K562 (cell line): ENCODE results near the gene NAT9. TPM values are rescaled to one million over a fixed set of nuclear protein-coding genes. Genes with fewer than 3 reads are reported as not detected.

ENCODE experiments used
- ATAC-seq: fragments of 200-7000 bp; cut with Tn5 transposase; 3 replicates; pipeline ENCODE4 v1.9.1; 2020; ENCODE audit warnings: moderate library complexity
- BruUV-seq: library from RNA; stranded (reverse); fragments of 400-500 nt; replicated peaks from 2 replicates; lab custom pipeline; 2021; lab: Mats Ljungman, UMichigan
- CTCF ChIA-PET: fragments of 300-600 bp; formaldehyde crosslinking; extraction: SDS; loops from one replicate; lab custom pipeline; 2021; ENCODE audit warnings: low intra/inter-chr PET ratio; lab: Yijun Ruan, JAX
- POLR2A ChIA-PET: fragments of 300-600, 350-650 bp; sonication (Branson Sonifier 250); formaldehyde crosslinking; extraction: SDS; loops from one replicate; lab custom pipeline; 2021; ENCODE audit warnings: antibody characterized with exemption, inconsistent platforms; lab: Yijun Ruan, JAX
- DNase-seq, 4 experiments: peaks; one replicate each; pipeline versions ENCODE4 v3.0.0 to v3.0.0-alpha.2; 2011 to 2018; ENCODE audit warnings: low spot score in 3 of 4, mixed read lengths in 3 of 4; ENCODE audit errors: extremely low read depth in 1 of 4
- FAIRE-seq: peaks from 2 replicates; lab custom pipeline; 2011; peaks lifted over from hg19 to GRCh38; lab: Jason Lieb, UNC
- H2AFZ ChIP-seq: 2 replicates; pipeline ENCODE4 v1.6.0; 2011; ENCODE audit warnings: low read depth, low read length, control low read depth, inconsistent platforms
- H3K27ac ChIP-seq: fragments of 200-600 bp; 3 replicates; pipeline ENCODE4 v1.8.0; 2011; ENCODE audit warnings: low read depth, mild to moderate bottlenecking, control low read depth, inconsistent platforms, low read length, moderate library complexity, mixed read lengths; ENCODE audit errors: extremely low read depth
- H3K27me3 ChIP-seq, 2 experiments: fragments of 300-600 bp in 1 of 2; 2 replicates in 1 of 2; 3 replicates in 1 of 2; pipeline versions ENCODE4 v1.6.0 to v1.8.0; 2011; ENCODE audit warnings: inconsistent platforms in 2 of 2, low read length in 2 of 2, mild to moderate bottlenecking in 1 of 2, mixed read lengths in 1 of 2, moderate library complexity in 1 of 2; ENCODE audit not compliant: control insufficient read depth in 2 of 2, insufficient read depth in 2 of 2
- H3K36me3 ChIP-seq: fragments of 300-600 bp; 3 replicates; pipeline ENCODE4 v1.8.0; 2011; ENCODE audit warnings: mild to moderate bottlenecking, low read length, inconsistent platforms; ENCODE audit not compliant: control insufficient read depth, insufficient read depth
- H3K4me1 ChIP-seq, 2 experiments: fragments of 200-600 bp in 1 of 2; replicated peaks in 1 of 2; 2 replicates in 1 of 2; 3 replicates in 1 of 2; pipeline versions ENCODE4 v1.5.1 to v1.8.0; 2011; ENCODE audit warnings: inconsistent platforms in 2 of 2, low read length in 2 of 2, mild to moderate bottlenecking in 1 of 2, mixed read lengths in 1 of 2, moderate library complexity in 1 of 2; ENCODE audit not compliant: control insufficient read depth in 2 of 2, insufficient read depth in 2 of 2
- H3K4me2 ChIP-seq: 2 replicates; pipeline ENCODE4 v1.6.1; 2011; ENCODE audit warnings: low read length, control low read depth, inconsistent platforms, mixed read lengths; ENCODE audit not compliant: insufficient read depth
- H3K4me3 ChIP-seq: fragments of 200-600 bp; sonication (generic), shearing (Covaris generic); 2 replicates; pipeline ENCODE4 v1.5.1; 2016; ENCODE audit warnings: control low read depth, inconsistent platforms
- H3K79me2 ChIP-seq: fragments of 200-600 bp; 3 replicates; pipeline ENCODE4 v1.8.0; 2011; ENCODE audit warnings: low read length, inconsistent platforms; ENCODE audit not compliant: control insufficient read depth, insufficient read depth
- H3K9ac ChIP-seq, 2 experiments: 2 replicates each; pipeline versions ENCODE4 v1.6.0 to v1.6.1; 2011; ENCODE audit warnings: low read depth in 2 of 2, low read length in 2 of 2, control low read depth in 1 of 2, inconsistent platforms in 1 of 2, mild to moderate bottlenecking in 1 of 2, mixed read lengths in 1 of 2; ENCODE audit not compliant: insufficient read depth in 1 of 2
- H3K9me1 ChIP-seq: one replicate; pipeline ENCODE4 v1.6.0; 2011; ENCODE audit warnings: inconsistent platforms, mild to moderate bottlenecking, low read length, moderate library complexity; ENCODE audit not compliant: control insufficient read depth, insufficient read depth
- H3K9me3 ChIP-seq: replicated peaks from 2 replicates; pipeline ENCODE4 v1.5.1; 2011; ENCODE audit warnings: low read depth, low read length, inconsistent platforms; ENCODE audit not compliant: control insufficient read depth, insufficient read depth
- H4K20me1 ChIP-seq: replicated peaks from 2 replicates; pipeline ENCODE4 v1.6.1; 2011; ENCODE audit warnings: low read length, inconsistent platforms, mixed read lengths; ENCODE audit not compliant: control insufficient read depth, insufficient read depth
- ZFX ChIP-seq: sonication (generic); formaldehyde crosslinking; IDR thresholded peaks from 2 replicates; pipeline ENCODE4 v1.8.0; 2022; ENCODE audit warnings: mild to moderate bottlenecking, missing genetic modification reagents, moderate library complexity
- WGBS: fragments of 100-300 bp; shearing (Covaris generic); methylation state at CpG from one replicate; pipeline ENCODE4 v1.1.6; 2016; ENCODE audit warnings: low coverage, mixed read lengths; ENCODE audit not compliant: insufficient coverage; ENCODE audit errors: missing lambda C conversion rate; 5-methylcytosine and 5-hydroxymethylcytosine counted together
- in situ Hi-C: fragments of 300-500 bp; cut with MboI; formaldehyde crosslinking; loops from 4 replicates; pipeline ENCODE4 v1.15.0; 2018; ENCODE audit warnings: inconsistent platforms, mixed read lengths
- intact Hi-C: fragments of 100-400 bp; cut with micrococcal nuclease; formaldehyde crosslinking; loops from 2 replicates; pipeline ENCODE4 v1.14.2; 2022
- polyA plus RNA-seq, 8 experiments: library from polyadenylated mRNA; depleted of rRNA in 4 of 8; stranded (reverse) in 5 of 8; unstranded in 3 of 8; fragments of >200 nt; fragmentation: Nextera tagmentation in 2 of 8; fragmentation: Illumina TruSeq in 1 of 8; extraction: Ambion mirVana in 2 of 8; extraction: Trizol in 1 of 8; gene quantifications; 2 replicates each; pipeline versions ENCODE4 v1.2.1 to v1.2.3, GENCODE V29; 2011 to 2014; ENCODE audit warnings: inconsistent platforms in 1 of 8, missing spikeins in 1 of 8
- total RNA-seq, 7 experiments: library from RNA; depleted of rRNA in 6 of 7; stranded (reverse); fragments of >200 nt in 6 of 7; fragmentation: Illumina TruSeq in 2 of 7; extraction: Trizol in 2 of 7; gene quantifications; 2 replicates each; pipeline versions ENCODE4 v1.2.1 to v1.2.3, GENCODE V29; 2011 to 2021; ENCODE audit warnings: low replicate concordance in 1 of 7
- TF ChIP-seq, protein P1 (sequence below), 3 experiments: fragments of 200-800 bp in 1 of 3; sonication (Bioruptor generic) in 1 of 3; sonication (generic) in 1 of 3; formaldehyde crosslinking in 1 of 3; IDR thresholded peaks; 2 replicates each; pipeline versions ENCODE4 v1.6.1 to v1.8.0; 2016 to 2022; ENCODE audit warnings: mild to moderate bottlenecking in 2 of 3, missing compliant biosample characterization in 2 of 3, missing genetic modification characterization in 2 of 3, missing genetic modification reagents in 1 of 3

Gene NAT9
- total and polyA plus RNA-seq, 9 of the 15 experiments (the other 6 are each of a cell fraction or from before 2014, with no cell fraction given), result 4.2 to 63.6 (median 40.8) TPM

DNA sequence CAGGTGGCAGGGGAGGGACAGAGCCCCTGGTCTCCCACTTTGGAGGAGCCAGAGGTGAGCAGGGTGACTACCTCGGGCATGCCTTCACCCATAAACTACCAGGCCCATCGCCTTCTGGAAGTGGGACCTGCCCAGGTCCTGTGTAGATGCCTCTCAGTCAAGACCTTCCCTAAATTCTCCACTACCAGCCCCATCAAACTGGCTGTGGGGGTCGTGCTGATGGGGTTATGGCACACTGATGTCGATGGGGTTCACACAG lies 44.9 kb downstream of the NAT9 start:
- FAIRE-seq, result no peak
- in situ Hi-C loops (no loop called here), intact Hi-C loops (no loop called here)
- TF ChIP-seq, protein P1, sequence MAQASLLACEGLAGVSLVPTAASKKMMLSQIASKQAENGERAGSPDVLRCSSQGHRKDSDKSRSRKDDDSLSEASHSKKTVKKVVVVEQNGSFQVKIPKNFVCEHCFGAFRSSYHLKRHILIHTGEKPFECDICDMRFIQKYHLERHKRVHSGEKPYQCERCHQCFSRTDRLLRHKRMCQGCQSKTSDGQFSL (CRISPR knock-in tag; IDR thresholded peaks at IDR 0.05), result no peak
- TF ChIP-seq, protein P1 (tag; IDR thresholded peaks at IDR 0.05), result no peak
- no peak for TF ChIP-seq ZFX (CRISPR knock-in tag)
- Histone ChIP-seq H3K79me2 (no peaks in the 10 kb centered on the region), H3K4me1 (no peaks in the 10 kb centered on the region; a peak in 1 of 5 replicates), H2AFZ (no peak overlapping the region), H3K27ac (no peak overlapping the region), H3K4me3 (no peak overlapping the region), H4K20me1 (no peaks in the 10 kb centered on the region; the same call in 1 of the 2 replicates), H3K9ac (no peak overlapping the region), H3K4me2 (no peak overlapping the region), H3K9me1 (no peaks in the 10 kb centered on the region), H3K27me3 (peaks cover 14 to 50% of the 10 kb centered on the region in 2 experiments; a peak in 3 of 5 replicates), H3K9me3 (peaks cover 9% of the 10 kb centered on the region; the same call in 1 of the 2 replicates), H3K36me3 (no peaks in the 10 kb centered on the region)
- no TSS peak for BruUV-seq
- CTCF ChIA-PET, result interaction anchor here (0.6 kb wide), 1 partner anchor 40 kb away, joined by 3 read pairs; no protein-coding TSS in a partner anchor
- 0% methylated on average over 4 of the region's 4 CpGs for WGBS
- no peak for ATAC-seq
- POLR2A ChIA-PET, result no interaction called here
- DNase-seq, result no peak
